UCSD-AML1 (cell line): ENCODE results near the gene ARL13A.
"Not testable (repeated sequence)": the region's sequence is repeated elsewhere in the genome, so short reads cannot be mapped to it uniquely, and the experiment has no call there.

ENCODE experiments used
- DNase-seq: peaks from one replicate; lab custom pipeline; 2025; ENCODE audit not compliant: unreplicated experiment; lab: John Stamatoyannopoulos, UW

The ARL13A gene

GRCh38 chrX:100984818-100985217, 15.3 kb downstream of the ARL13A start:
- DNase-seq, result no peak

- DNase-seq, result no peak
Observed at GRCh38 chrX:100990139-100990538, 20.6 kb downstream of the ARL13A start.

GRCh38 chrX:100994352-100995281, 25.1 kb downstream of the ARL13A start:
- DNase-seq, result no peak

GRCh38 chrX:100995469-100995868, 26.0 kb downstream of the ARL13A start:
- DNase-seq, result peak; percentile 14

GRCh38 chrX:100999451-100999850, 29.9 kb downstream of the ARL13A start:
- DNase-seq, result no peak

- DNase-seq, result no peak
Observed at GRCh38 chrX:101009090-101009489, 39.6 kb downstream of the ARL13A start.

GRCh38 chrX:101012031-101012430, 42.5 kb downstream of the ARL13A start:
- DNase-seq, result not testable (repeated sequence)

GRCh38 chrX:101022020-101022419, 52.5 kb downstream of the ARL13A start:
- DNase-seq, result no peak

GRCh38 chrX:101025126-101025525, 55.6 kb downstream of the ARL13A start:
- DNase-seq, result no peak

GRCh38 chrX:101028562-101028961, 59.1 kb downstream of the ARL13A start:
- DNase-seq, result no peak

- DNase-seq, result no peak
Observed at GRCh38 chrX:101029665-101030064, 60.2 kb downstream of the ARL13A start.

- no peak for DNase-seq
Observed at GRCh38 chrX:101037231-101037630, 67.7 kb downstream of the ARL13A start.

GRCh38 chrX:101040197-101040596, 70.7 kb downstream of the ARL13A start:
- DNase-seq, result no peak
